ENCODE data around the gene SPOCK1. TPM values are rescaled to one million over a fixed set of nuclear protein-coding genes. Genes with fewer than 3 reads are reported as not detected.

SPOCK1 gene
- total RNA-seq, 2 experiments from 2014 or later, result not detected

- H3K4me1 Mint-ChIP-seq (ENCODE audit: low read depth), result no peaks in the 10 kb centered on the region
- ATAC-seq, result no peak
- H3K9me3 Mint-ChIP-seq, result no peaks in the 10 kb centered on the region
- no peak overlapping the region for H3K4me3 Mint-ChIP-seq
- no peaks in the 10 kb centered on the region for H3K36me3 Mint-ChIP-seq (ENCODE audit: low read depth)
- ChIA-PET POLR2A (no interaction called here), CTCF (interaction anchor here (1.7 kb wide), 1 partner anchor 16 kb away, joined by 6 read pairs; no protein-coding TSS in a partner anchor)
- H3K27me3 Mint-ChIP-seq, result peaks cover 4% of the 10 kb centered on the region
- DNase-seq, result no peak
- TF ChIP-seq CTCF (IDR thresholded peaks at IDR 0.05), result no peak
- intact Hi-C loops (cut with micrococcal nuclease), result no loop called here
- H3K27ac Mint-ChIP-seq, result no peak overlapping the region
These were observed 194.8 kb downstream of the SPOCK1 start for GRCh38 chr5:137304226-137304874.

- H3K36me3 Mint-ChIP-seq (ENCODE audit: low read depth), result no peaks in the 10 kb centered on the region
- ATAC-seq, result no peak
- CTCF ChIA-PET, result no interaction called here
- H3K4me1 Mint-ChIP-seq (ENCODE audit: low read depth), result no peaks in the 10 kb centered on the region
- H3K27ac Mint-ChIP-seq, result no peak overlapping the region
- peaks cover 3% of the 10 kb centered on the region for H3K27me3 Mint-ChIP-seq
- no peak for TF ChIP-seq CTCF (IDR thresholded peaks at IDR 0.05)
- H3K4me3 Mint-ChIP-seq, result no peak overlapping the region
- POLR2A ChIA-PET, result no interaction called here
- H3K9me3 Mint-ChIP-seq, result no peaks in the 10 kb centered on the region
- intact Hi-C loops (cut with micrococcal nuclease), result no loop called here
- no peak for DNase-seq
These were observed 195.6 kb downstream of the SPOCK1 start for GRCh38 chr5:137303509-137303908.

DNA sequence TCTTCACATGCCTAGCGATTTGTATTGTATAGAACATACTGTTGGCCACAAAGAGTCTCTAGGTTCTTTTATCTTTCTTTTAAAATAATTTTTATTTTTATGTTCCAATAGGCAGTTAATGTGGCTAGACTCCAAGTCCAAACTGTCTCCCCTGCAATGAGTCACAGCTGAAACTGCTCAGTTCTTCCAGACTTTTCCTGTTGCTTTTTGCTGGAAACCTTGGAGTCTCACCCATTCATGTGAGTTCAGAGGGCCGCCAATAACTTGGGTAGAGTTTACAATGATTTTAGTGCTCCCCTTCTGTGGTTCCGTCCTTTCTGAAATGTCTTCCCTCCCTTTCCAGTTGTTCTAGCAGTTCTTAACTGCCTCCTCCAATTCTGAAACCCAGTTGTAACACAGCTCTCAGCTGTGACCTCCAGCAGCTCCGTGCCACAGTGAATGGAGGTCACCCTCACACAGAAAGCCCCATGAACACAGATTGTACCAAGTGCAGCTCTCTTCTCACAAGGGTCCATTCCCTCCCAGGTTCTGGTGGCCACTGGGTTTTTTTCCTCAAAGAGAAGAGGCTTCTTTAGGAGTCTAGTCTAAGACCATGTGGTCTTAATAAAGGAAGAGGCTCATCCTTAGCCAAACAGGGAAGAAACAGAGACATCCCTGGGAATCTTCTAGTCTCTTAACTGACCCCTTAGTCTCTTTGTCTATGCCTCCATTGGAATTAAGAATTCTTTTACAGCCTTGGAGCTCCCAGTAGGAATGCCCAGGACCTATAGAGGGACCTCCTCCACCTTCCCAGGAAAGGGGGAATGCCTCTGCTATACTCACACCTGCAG lies 198.5 kb downstream of the SPOCK1 start:
- no peak for TF ChIP-seq CTCF (IDR thresholded peaks at IDR 0.05)
- Mint-ChIP-seq H3K27me3 (peaks cover 3% of the 10 kb centered on the region), H3K27ac (no peak overlapping the region), H3K36me3 (ENCODE audit: low read depth) (no peaks in the 10 kb centered on the region), H3K4me1 (ENCODE audit: low read depth) (no peaks in the 10 kb centered on the region), H3K4me3 (no peak overlapping the region), H3K9me3 (no peaks in the 10 kb centered on the region)
- DNase-seq (no peak), ATAC-seq (no peak)
- intact Hi-C loops (cut with micrococcal nuclease), result no loop called here
- POLR2A ChIA-PET, result no interaction called here
- CTCF ChIA-PET, result interaction anchor here (0.9 kb wide), 1 partner anchor 19 kb away, joined by 3 read pairs; no protein-coding TSS in a partner anchor

DNA sequence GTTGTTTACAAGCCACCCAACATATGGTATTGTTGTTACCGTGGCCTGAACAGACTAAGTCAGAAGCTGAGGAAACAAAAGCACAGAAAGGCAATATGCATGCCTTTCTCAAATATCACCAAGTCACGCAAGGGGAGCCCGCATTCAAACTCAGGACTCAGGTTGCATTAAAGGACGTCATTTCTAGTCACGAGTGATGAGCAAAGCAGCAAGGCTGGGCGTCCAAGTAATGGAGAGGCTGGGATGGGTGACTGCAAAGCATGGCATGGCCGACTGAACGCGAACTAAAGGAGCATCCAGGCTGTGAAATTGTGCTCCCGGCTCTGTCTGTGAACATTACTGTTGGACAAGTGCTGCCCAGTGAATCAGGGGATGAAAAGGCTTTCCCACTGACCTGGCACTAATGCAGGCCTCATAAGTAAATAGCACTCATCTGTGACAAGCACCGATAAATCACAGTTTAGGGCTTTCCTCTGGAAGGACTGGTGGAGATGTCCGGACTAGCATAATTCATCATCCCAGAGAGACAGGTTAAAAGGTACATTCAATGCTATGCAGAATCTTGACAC lies 202.8 kb downstream of the SPOCK1 start:
- POLR2A ChIA-PET, result no interaction called here
- Mint-ChIP-seq H3K36me3 (ENCODE audit: low read depth) (no peaks in the 10 kb centered on the region), H3K27me3 (peaks cover 3% of the 10 kb centered on the region), H3K4me3 (no peak overlapping the region), H3K4me1 (ENCODE audit: low read depth) (no peaks in the 10 kb centered on the region), H3K27ac (no peak overlapping the region), H3K9me3 (no peaks in the 10 kb centered on the region)
- TF ChIP-seq CTCF (IDR thresholded peaks at IDR 0.05), result no peak
- ATAC-seq (no peak), DNase-seq (no peak)
- intact Hi-C loops (cut with micrococcal nuclease), result no loop called here
- CTCF ChIA-PET, result interaction anchor here (1.2 kb wide), 1 partner anchor 24 kb away, joined by 4 read pairs; no protein-coding TSS in a partner anchor

DNA sequence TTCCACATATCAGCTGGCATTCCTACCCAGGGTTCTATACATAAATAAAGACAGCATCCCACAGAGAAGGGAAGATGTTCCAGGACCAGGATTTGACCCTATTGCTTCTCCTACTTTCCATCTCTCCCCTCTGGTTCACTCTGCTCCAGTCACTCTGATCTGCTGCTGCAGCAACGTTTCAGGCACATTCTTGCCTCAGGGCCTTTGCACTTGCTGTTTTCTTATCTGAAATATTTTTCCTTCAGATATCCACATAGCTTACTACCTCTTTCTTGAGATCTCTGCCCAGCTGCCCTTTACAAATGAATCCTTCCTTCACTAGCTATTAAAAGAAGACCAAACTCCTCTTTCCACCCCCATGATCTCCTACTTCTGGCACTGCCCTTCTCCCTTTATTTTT lies 204.5 kb downstream of the SPOCK1 start:
- Mint-ChIP-seq H3K9me3 (no peaks in the 10 kb centered on the region), H3K27me3 (no peaks in the 10 kb centered on the region), H3K4me1 (ENCODE audit: low read depth) (no peaks in the 10 kb centered on the region), H3K36me3 (ENCODE audit: low read depth) (no peaks in the 10 kb centered on the region), H3K27ac (no peak overlapping the region), H3K4me3 (no peak overlapping the region)
- CTCF ChIA-PET, result no interaction called here
- DNase-seq (no peak), ATAC-seq (no peak)
- no peak for TF ChIP-seq CTCF (IDR thresholded peaks at IDR 0.05)
- POLR2A ChIA-PET, result no interaction called here
- intact Hi-C loops (cut with micrococcal nuclease), result no loop called here
